AG08395 (cell line): ENCODE data around the gene ZNF837.
"Not testable (repeated sequence)": the region's sequence is repeated elsewhere in the genome, so short reads cannot be mapped to it uniquely, and the experiment has no call there.

ENCODE experiments used
- DNase-seq: peaks from one replicate; pipeline ENCODE4 v3.0.0; 2012; ENCODE audit warnings: mixed read lengths, low spot score

The ZNF837 gene

GRCh38 chr19:58350001-58350861 is 30.6 kb downstream of the ZNF837 start:
- no peak for DNase-seq

- no peak for DNase-seq
Observed at GRCh38 chr19:58349590-58349989, 31.2 kb downstream of the ZNF837 start.

GRCh38 chr19:58348080-58348479 is 32.8 kb downstream of the ZNF837 start:
- not testable (repeated sequence) for DNase-seq

- peak; percentile 97 for DNase-seq
Observed at GRCh38 chr19:58346961-58347929, 33.6 kb downstream of the ZNF837 start.

GRCh38 chr19:58345558-58345957 is 35.3 kb downstream of the ZNF837 start:
- DNase-seq, result no peak

GRCh38 chr19:58338825-58339558 is 41.8 kb downstream of the ZNF837 start:
- no peak for DNase-seq

- DNase-seq, result no peak
Observed at GRCh38 chr19:58338336-58338735, 42.5 kb downstream of the ZNF837 start.

GRCh38 chr19:58336820-58337219 is 44.0 kb downstream of the ZNF837 start:
- DNase-seq, result no peak

GRCh38 chr19:58336216-58336615 is 44.6 kb downstream of the ZNF837 start:
- DNase-seq, result no peak

- DNase-seq, result no peak
Observed at GRCh38 chr19:58335630-58336029, 45.2 kb downstream of the ZNF837 start.

GRCh38 chr19:58334691-58335249 is 46.1 kb downstream of the ZNF837 start:
- DNase-seq, result no peak

- no peak for DNase-seq
Observed at GRCh38 chr19:58332697-58333096, 48.1 kb downstream of the ZNF837 start.

GRCh38 chr19:58330458-58330857 is 50.4 kb downstream of the ZNF837 start:
- peak; percentile 92 for DNase-seq

- no peak for DNase-seq
Observed at GRCh38 chr19:58328999-58329398, 51.8 kb downstream of the ZNF837 start.

GRCh38 chr19:58326914-58327726 is 53.7 kb downstream of the ZNF837 start, which contains the start of gene ZSCAN22:
Gene ZSCAN22, plus strand, starts transcription at chr19:58326994. Its CDS starts 7,809 bp downstream, at chr19:58334803.
- DNase-seq, result peak; percentile 96

GRCh38 chr19:58326501-58326913 is 54.3 kb downstream of the ZNF837 start:
- no peak for DNase-seq

GRCh38 chr19:58325311-58326022 is 55.4 kb downstream of the ZNF837 start:
- DNase-seq, result no peak

GRCh38 chr19:58319241-58319640 is 61.6 kb downstream of the ZNF837 start:
- no peak for DNase-seq

GRCh38 chr19:58318297-58318696 is 62.5 kb downstream of the ZNF837 start:
- DNase-seq, result no peak
